Tibial nerve (tissue), 4 donors: ENCODE results near the gene TRIP12. TPM values are rescaled to one million over a fixed set of nuclear protein-coding genes. Genes with fewer than 3 reads are reported as not detected.
"Not testable (repeated sequence)": the region's sequence is repeated elsewhere in the genome, so short reads cannot be mapped to it uniquely, and the experiment has no call there.

Source experiments
- DNase-seq, 2 donors: peaks; one replicate each; pipeline ENCODE4 v3.0.0-alpha.2; 2019; ENCODE audit warnings: low spot score in 2 of 2
- H3K27ac ChIP-seq, 4 donors: fragments of 200-600 bp; sonication (generic) in 3 of 4; one replicate each; pipeline ENCODE4 v1.5.1; 2017 to 2019; ENCODE audit warnings: mild to moderate bottlenecking in 1 of 4
- H3K27me3 ChIP-seq, 2 donors: fragments of 200-600 bp; sonication (generic) in 1 of 2; one replicate each; pipeline versions ENCODE4 v1.5.1 to v1.6.0; 2017 to 2019
- H3K36me3 ChIP-seq, 3 donors: fragments of 200-600 bp; sonication (generic); one replicate each; pipeline ENCODE4 v1.5.1; 2018 to 2019
- H3K4me1 ChIP-seq, 4 donors: fragments of 200-600 bp; sonication (generic) in 3 of 4; one replicate each; pipeline ENCODE4 v1.5.1; 2017 to 2019
- H3K4me3 ChIP-seq, 4 donors: fragments of 200-600 bp; sonication (generic) in 3 of 4; one replicate each; pipeline ENCODE4 v1.5.1; 2017 to 2019; ENCODE audit warnings: mild to moderate bottlenecking in 1 of 4, moderate library complexity in 1 of 4
- H3K9me3 ChIP-seq, 4 donors: fragments of 200-600 bp; sonication (generic) in 3 of 4; one replicate each; pipeline ENCODE4 v1.5.1; 2017 to 2019
- CTCF ChIP-seq, 5 experiments: fragments of 200-600 bp in 3 of 5; fragments of 450-650 bp in 2 of 5; sonication (generic) in 3 of 5; IDR thresholded peaks; one replicate each; pipeline ENCODE4 v1.5.1; 2016 to 2019; ENCODE audit warnings: antibody characterized with exemption in 5 of 5, mild to moderate bottlenecking in 3 of 5, moderate library complexity in 2 of 5
- EP300 ChIP-seq, 2 donors: sonication (generic); formaldehyde crosslinking; IDR thresholded peaks; one replicate each; pipeline ENCODE4 v1.6.1; 2017; ENCODE audit warnings: antibody characterized with exemption in 2 of 2, mild to moderate bottlenecking in 1 of 2
- POLR2A ChIP-seq, 2 donors: fragments of 450-650 bp; IDR thresholded peaks; one replicate each; pipeline ENCODE4 v1.6.1; 2017; ENCODE audit warnings: antibody characterized with exemption in 2 of 2, mild to moderate bottlenecking in 2 of 2, moderate library complexity in 2 of 2
- WGBS, 2 donors: methylation state at CpG; one replicate each; pipeline ENCODE4 v1.1.5; 2018; 5-methylcytosine and 5-hydroxymethylcytosine counted together
- total RNA-seq, 4 donors: library from RNA; depleted of rRNA; stranded (reverse); fragments of >200 nt; gene quantifications; one replicate each; pipeline ENCODE4 v1.1.0, GENCODE V29; 2016

The TRIP12 gene
- total RNA-seq, 4 donors from 2014 or later = 190 to 210 (median 202) TPM

DNA sequence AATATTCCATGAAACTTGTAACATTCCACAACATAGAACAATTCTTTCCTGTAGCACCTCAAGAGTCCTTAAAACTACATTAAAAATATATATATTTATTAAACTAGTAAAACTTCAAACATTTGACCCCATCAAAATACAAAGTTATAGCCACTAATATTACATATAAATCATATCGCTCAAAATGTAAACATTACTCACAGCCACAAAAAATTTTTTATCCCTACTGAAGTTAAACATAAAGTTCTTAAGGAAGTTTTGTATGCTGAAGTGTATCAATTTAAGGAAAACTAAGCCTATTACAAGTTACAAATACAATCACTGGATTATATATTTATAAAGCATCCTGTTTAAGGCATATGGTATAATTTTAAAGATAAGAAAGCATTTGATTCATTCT lies 127.2 kb downstream of the TRIP12 start:
- no peak overlapping the region for H3K4me3 ChIP-seq
- H3K4me1 ChIP-seq = peaks cover 0 to 3% (median 0%) of the 10 kb centered on the region in 4 donors
- WGBS, 2 donors = 97 to 98% methylated on average over 1 of the region's 1 CpG
- no peak for DNase-seq
- no peaks in the 10 kb centered on the region for H3K9me3 ChIP-seq
- no peaks in the 10 kb centered on the region for H3K27me3 ChIP-seq
- no peak for TF ChIP-seq EP300 (IDR thresholded peaks at IDR 0.05)
- no peak for TF ChIP-seq POLR2A (IDR thresholded peaks at IDR 0.05)
- TF ChIP-seq CTCF (IDR thresholded peaks at IDR 0.05) = no peak
- no peak overlapping the region for H3K27ac ChIP-seq
- peaks cover under 1 to 98% (median 29%) of the 10 kb centered on the region in 3 donors for H3K36me3 ChIP-seq

DNA sequence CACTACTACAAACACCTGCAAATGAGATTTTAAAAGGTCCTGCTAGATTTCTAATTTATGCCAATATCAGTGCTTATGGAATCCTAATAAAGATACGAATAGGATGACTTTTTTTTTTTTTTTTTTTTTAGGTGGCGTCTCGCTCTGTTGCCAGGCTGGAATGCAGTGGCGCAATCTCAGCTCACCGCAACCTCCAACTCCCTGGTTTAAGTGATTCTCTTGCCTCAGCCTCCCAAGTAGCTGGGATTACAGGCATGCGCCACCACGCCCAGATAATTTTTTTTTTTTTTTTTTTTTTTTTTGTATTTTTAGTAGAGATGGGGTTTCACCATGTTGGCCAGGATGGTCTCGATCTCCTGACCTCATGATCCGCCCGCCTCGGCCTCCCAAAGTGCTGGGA lies 135.5 kb downstream of the TRIP12 start:
- not testable (repeated sequence) for H3K27ac ChIP-seq, H3K9me3 ChIP-seq, H3K4me3 ChIP-seq, H3K27me3 ChIP-seq, DNase-seq
- whole genome bisulfite sequencing, 2 donors = 96 to 98% methylated on average over 11 of the region's 11 CpGs
- peaks cover 0 to 12% (median under 1%) of the 10 kb centered on the region in 4 donors for H3K4me1 ChIP-seq
- peaks cover 0 to 62% (median 2%) of the 10 kb centered on the region in 3 donors for H3K36me3 ChIP-seq

DNA sequence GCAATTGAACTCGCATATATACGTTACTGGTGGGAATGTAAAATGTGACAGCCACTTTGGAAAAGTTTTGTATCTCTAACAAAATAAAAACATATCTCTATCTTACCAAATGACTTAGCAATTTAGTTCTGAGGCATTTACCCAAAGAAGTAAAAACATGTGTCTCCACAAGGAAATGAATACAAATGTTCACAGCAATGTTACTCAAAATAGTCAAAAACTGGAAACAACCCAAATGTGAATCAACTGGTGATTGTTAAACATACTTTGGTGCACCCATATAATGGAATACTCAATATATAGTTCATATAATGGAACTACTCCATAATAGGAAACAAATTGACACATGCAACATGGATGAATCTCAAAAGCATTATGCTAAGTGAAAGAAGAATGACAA lies 137.0 kb downstream of the TRIP12 start:
- Histone ChIP-seq H3K36me3 (peaks cover 0 to 48% (median 0%) of the 10 kb centered on the region in 3 donors), H3K27ac (peak overlapping the region in 1 of 4 donors; percentile 4), H3K4me3 (no peak overlapping the region), H3K9me3 (no peaks in the 10 kb centered on the region), H3K27me3 (no peaks in the 10 kb centered on the region), H3K4me1 (peaks cover 0 to 23% (median 3%) of the 10 kb centered on the region in 4 donors)
- TF ChIP-seq EP300 (IDR thresholded peaks at IDR 0.05) = no peak
- TF ChIP-seq CTCF (IDR thresholded peaks at IDR 0.05) = no peak
- no peak for TF ChIP-seq POLR2A (IDR thresholded peaks at IDR 0.05)
- 78 to 89% methylated on average over 2 of the region's 2 CpGs for WGBS, 2 donors
- DNase-seq = no peak

DNA sequence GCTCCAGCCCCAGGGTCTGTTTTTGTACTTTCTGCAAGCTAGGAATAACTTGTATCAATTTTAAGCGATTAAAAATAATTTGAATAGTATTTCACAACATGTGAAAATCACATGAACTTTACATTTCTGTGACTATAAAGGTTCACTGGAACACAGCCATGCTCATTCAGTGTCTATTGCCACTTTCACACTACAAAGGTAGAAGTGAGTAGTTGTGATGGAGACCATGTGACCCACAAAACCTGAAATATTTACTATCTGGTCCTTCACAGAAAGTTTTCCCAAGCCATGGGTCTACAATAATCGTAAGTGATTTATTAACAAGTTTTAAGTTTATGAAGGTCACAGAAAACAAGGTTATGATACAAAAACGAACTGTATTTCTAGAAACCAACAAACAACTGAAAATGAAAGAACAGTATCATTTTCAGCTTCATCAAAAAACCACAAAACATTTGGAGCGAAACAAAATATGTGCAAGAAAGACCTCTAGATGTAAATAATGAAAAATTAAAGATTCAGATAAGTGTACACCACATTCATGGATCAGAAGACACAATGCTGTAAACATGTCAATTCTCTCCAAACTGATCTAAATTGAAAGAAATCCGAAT lies 138.6 kb downstream of the TRIP12 start:
- no peaks in the 10 kb centered on the region for H3K9me3 ChIP-seq
- no peak overlapping the region for H3K27ac ChIP-seq
- 90 to 93% methylated on average over 5 of the region's 5 CpGs for WGBS, 2 donors
- TF ChIP-seq POLR2A (IDR thresholded peaks at IDR 0.05) (no peak), CTCF (IDR thresholded peaks at IDR 0.05) (no peak), EP300 (IDR thresholded peaks at IDR 0.05) (no peak)
- no peak for DNase-seq
- H3K4me3 ChIP-seq = no peak overlapping the region
- H3K36me3 ChIP-seq = peaks cover 0 to 49% (median 0%) of the 10 kb centered on the region in 3 donors
- H3K27me3 ChIP-seq = no peaks in the 10 kb centered on the region
- H3K4me1 ChIP-seq = peaks cover 0 to 23% (median 3%) of the 10 kb centered on the region in 4 donors

DNA sequence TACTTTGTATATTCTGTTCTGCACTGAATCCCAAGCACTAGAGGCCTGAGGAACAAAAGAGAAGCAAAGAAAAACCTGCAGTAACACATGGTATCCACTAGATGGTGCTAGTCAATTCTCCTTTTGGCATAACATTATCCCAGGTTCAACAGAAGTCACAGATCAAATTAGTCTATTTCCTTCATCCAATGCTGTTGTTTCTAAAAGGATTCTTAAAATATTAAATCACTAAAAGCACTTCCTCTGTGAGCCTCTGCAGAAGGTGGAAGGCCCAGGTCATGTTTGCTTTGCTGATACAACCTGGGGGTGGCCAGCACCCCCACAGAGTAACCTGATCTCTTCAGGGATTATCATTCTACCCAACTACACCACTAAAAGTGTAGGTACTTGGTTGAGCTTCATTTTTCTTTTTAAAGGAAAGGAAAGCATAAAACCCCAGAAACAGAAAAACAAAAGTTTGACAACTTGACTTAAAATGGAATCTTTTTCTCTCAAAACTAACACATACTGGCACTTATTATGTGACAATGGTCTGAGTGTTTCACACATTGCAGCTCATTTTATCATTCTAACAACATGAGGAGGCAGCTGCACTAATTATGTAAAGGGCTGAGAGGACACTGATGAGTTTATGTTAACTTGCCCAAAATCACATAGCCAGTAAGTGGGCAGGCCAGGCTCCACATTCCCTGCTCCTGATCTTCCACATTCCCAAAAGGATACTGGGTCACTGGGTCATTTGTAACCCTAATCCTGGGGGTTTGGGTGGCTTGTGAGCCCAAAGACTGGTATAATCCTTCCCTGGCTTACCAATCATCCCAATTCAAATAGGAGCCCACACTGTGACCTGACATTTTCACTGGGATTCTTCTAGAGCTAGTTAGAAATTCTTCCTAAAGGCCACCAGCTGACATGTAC lies 140.7 kb downstream of the TRIP12 start:
- Histone ChIP-seq H3K36me3 (peaks cover 0 to 49% (median 0%) of the 10 kb centered on the region in 3 donors), H3K9me3 (no peaks in the 10 kb centered on the region), H3K27me3 (no peaks in the 10 kb centered on the region), H3K27ac (peak overlapping the region in 2 of 4 donors; percentile 26 to 53), H3K4me3 (no peak overlapping the region), H3K4me1 (peaks cover 0 to 23% (median 3%) of the 10 kb centered on the region in 4 donors)
- no peak for DNase-seq
- TF ChIP-seq POLR2A (IDR thresholded peaks at IDR 0.05) = no peak
- no peak for TF ChIP-seq EP300 (IDR thresholded peaks at IDR 0.05)
- TF ChIP-seq CTCF (IDR thresholded peaks at IDR 0.05) = peak; percentile 59 to 86 (median 82)
